ENCODE results near the gene AS3MT.

Gene AS3MT

DNA sequence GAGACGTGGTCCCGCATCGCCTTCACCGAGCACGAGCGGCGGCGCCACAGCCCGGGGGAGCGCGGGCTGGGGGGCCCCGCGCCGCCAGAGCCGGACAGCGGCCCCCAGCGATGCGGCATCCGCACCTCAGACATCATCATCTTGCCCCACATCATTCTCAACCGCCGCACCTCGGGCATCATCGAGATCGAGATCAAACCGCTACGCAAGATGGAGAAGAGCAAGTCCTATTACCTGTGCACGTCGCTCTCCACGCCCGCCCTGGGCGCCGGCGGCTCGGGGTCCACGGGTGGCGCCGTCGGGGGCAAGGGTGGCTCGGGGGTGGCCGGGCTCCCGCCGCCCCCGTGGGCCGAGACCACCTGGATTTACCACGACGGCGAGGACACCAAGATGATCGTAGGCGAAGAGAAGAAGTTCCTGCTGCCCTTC is 49.6 kb downstream of the AS3MT start:
- peaks cover 7% of the 10 kb centered on the region for H4K20me1 ChIP-seq (ENCODE audit: insufficient read depth, low read length, poor library complexity, severe bottlenecking)
- H3K79me2 ChIP-seq (ENCODE audit: insufficient read depth, low read length) = peaks cover 25% of the 10 kb centered on the region; the same call in 1 of the 2 replicates
- no peaks in the 10 kb centered on the region for H3K36me3 ChIP-seq (ENCODE audit: insufficient read depth, low read length)
- H3K27me3 ChIP-seq (ENCODE audit: insufficient read depth, low read length, poor library complexity, severe bottlenecking) = no peaks in the 10 kb centered on the region
- H3K9ac ChIP-seq (ENCODE audit: low read depth, low read length, poor library complexity, severe bottlenecking) = peak overlapping the region; percentile 84
- H3K9me2 ChIP-seq (replicated peaks; ENCODE audit: low read depth, low read length) = no peaks in the 10 kb centered on the region
- H3K9me3 ChIP-seq (ENCODE audit: insufficient read depth, low read depth, low read length) = no peaks in the 10 kb centered on the region
- H3K4me1 ChIP-seq (ENCODE audit: insufficient read depth, low read length, poor library complexity, severe bottlenecking) = peaks cover 59% of the 10 kb centered on the region
- peak overlapping the region; percentile 80 for H3K4me3 ChIP-seq (ENCODE audit: low read length, poor library complexity, severe bottlenecking)
- TF ChIP-seq CTCF (conservative IDR thresholded peaks at IDR 0.05; ENCODE audit: low read length) (no peak; the same call in 1 of the 2 replicates), EZH2phosphoT487 (IDR thresholded peaks at IDR 0.05; ENCODE audit: borderline replicate concordance) (no peak)
- peak overlapping the region; percentile 100 for H2AFZ ChIP-seq (ENCODE audit: low read length)
- no peaks in the 10 kb centered on the region for H3F3A ChIP-seq (ENCODE audit: low read depth)
- peak overlapping the region; percentile 70 for H3K4me2 ChIP-seq (ENCODE audit: low read depth, low read length, poor library complexity, severe bottlenecking)

- Histone ChIP-seq H3K27me3 (ENCODE audit: insufficient read depth, low read length, poor library complexity, severe bottlenecking) (no peaks in the 10 kb centered on the region), H2AFZ (ENCODE audit: low read length) (peak overlapping the region; percentile 100; the same call in 1 of the 2 replicates), H3K36me3 (ENCODE audit: insufficient read depth, low read length) (no peaks in the 10 kb centered on the region), H3K9me2 (replicated peaks; ENCODE audit: low read depth, low read length) (no peaks in the 10 kb centered on the region), H3F3A (ENCODE audit: low read depth) (no peaks in the 10 kb centered on the region), H3K79me2 (ENCODE audit: insufficient read depth, low read length) (peaks cover 30% of the 10 kb centered on the region; the same call in 1 of the 2 replicates), H3K4me2 (ENCODE audit: low read depth, low read length, poor library complexity, severe bottlenecking) (peak overlapping the region; percentile 70), H3K9ac (ENCODE audit: low read depth, low read length, poor library complexity, severe bottlenecking) (peak overlapping the region; percentile 84), H3K4me1 (ENCODE audit: insufficient read depth, low read length, poor library complexity, severe bottlenecking) (peaks cover 64% of the 10 kb centered on the region), H3K4me3 (ENCODE audit: low read length, poor library complexity, severe bottlenecking) (peak overlapping the region; percentile 80), H4K20me1 (ENCODE audit: insufficient read depth, low read length, poor library complexity, severe bottlenecking) (peaks cover 7% of the 10 kb centered on the region), H3K9me3 (ENCODE audit: insufficient read depth, low read depth, low read length) (no peaks in the 10 kb centered on the region)
- no peak for TF ChIP-seq CTCF (conservative IDR thresholded peaks at IDR 0.05; ENCODE audit: low read length)
- TF ChIP-seq EZH2phosphoT487 (IDR thresholded peaks at IDR 0.05; ENCODE audit: borderline replicate concordance) = no peak
Observed at GRCh38 chr10:102919246-102919959, 50.1 kb downstream of the AS3MT start.

DNA sequence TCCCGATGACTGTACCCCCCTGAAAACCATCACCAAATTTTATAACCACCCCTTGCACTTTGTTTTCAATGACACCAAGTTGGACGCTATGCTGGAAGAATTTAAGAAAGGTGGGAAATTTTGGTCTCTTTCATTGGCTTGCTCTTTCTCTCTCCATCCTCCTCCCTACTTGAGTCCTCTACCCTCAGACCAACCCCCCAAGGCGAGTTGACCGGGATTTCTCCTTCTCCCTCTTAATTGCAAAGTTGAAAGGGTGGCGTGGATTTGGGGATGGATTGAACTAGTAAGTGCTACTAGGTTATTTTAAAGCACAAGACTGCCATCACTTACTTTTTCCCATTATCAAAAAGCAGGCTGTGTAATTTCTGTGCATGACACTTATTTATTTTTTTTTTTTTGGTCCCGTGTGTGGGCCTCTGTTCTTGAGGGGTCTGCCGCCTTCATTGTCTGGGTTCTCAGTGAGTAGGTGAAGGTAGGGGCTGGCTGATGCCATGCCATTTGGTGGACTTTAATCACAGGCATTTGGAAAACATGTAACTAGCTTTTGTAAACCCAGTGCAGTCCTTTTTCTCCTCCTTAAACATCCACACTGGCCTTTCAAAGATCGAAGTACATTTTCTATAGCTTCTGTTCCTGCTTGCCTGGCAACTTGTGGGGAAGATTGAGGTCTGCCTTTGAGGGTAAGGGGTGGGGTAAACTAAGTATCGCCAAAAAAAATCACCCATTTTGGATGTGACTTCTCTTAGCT is 50.9 kb downstream of the AS3MT start:
- Histone ChIP-seq H3K4me2 (ENCODE audit: low read depth, low read length, poor library complexity, severe bottlenecking) (peak overlapping the region; percentile 70), H3K79me2 (ENCODE audit: insufficient read depth, low read length) (peaks cover 34% of the 10 kb centered on the region; the same call in 1 of the 2 replicates), H3K4me1 (ENCODE audit: insufficient read depth, low read length, poor library complexity, severe bottlenecking) (peaks cover 59% of the 10 kb centered on the region), H4K20me1 (ENCODE audit: insufficient read depth, low read length, poor library complexity, severe bottlenecking) (peaks cover 7% of the 10 kb centered on the region), H2AFZ (ENCODE audit: low read length) (no peak overlapping the region), H3K36me3 (ENCODE audit: insufficient read depth, low read length) (no peaks in the 10 kb centered on the region), H3K9me2 (replicated peaks; ENCODE audit: low read depth, low read length) (no peaks in the 10 kb centered on the region), H3F3A (ENCODE audit: low read depth) (no peaks in the 10 kb centered on the region), H3K4me3 (ENCODE audit: low read length, poor library complexity, severe bottlenecking) (peak overlapping the region; percentile 80), H3K9ac (ENCODE audit: low read depth, low read length, poor library complexity, severe bottlenecking) (peak overlapping the region; percentile 33), H3K9me3 (ENCODE audit: insufficient read depth, low read depth, low read length) (no peaks in the 10 kb centered on the region), H3K27me3 (ENCODE audit: insufficient read depth, low read length, poor library complexity, severe bottlenecking) (no peaks in the 10 kb centered on the region)
- TF ChIP-seq CTCF (conservative IDR thresholded peaks at IDR 0.05; ENCODE audit: low read length) = no peak
- no peak for TF ChIP-seq EZH2phosphoT487 (IDR thresholded peaks at IDR 0.05; ENCODE audit: borderline replicate concordance)
